H54 (cell line): ENCODE measurements around the gene FUT8.

ENCODE experiments used
- DNase-seq: peaks from one replicate; pipeline ENCODE4 v3.0.0; 2011; ENCODE audit warnings: low spot score, mixed read lengths; ENCODE audit not compliant: insufficient read length
- FAIRE-seq: peaks from 3 replicates; lab custom pipeline; 2011; peaks lifted over from hg19 to GRCh38; lab: Jason Lieb, UNC
- POLR2A ChIP-seq: IDR thresholded peaks from 2 replicates; pipeline ENCODE4 v1.6.1; 2011; ENCODE audit warnings: low read depth, mild to moderate bottlenecking, low read length

The FUT8 gene

GRCh38 chr14:65552724-65553123, 140.2 kb downstream of the FUT8 start:
- no peak for FAIRE-seq

GRCh38 chr14:65554837-65555236, 142.3 kb downstream of the FUT8 start:
- TF ChIP-seq POLR2A = no peak
- peak; percentile 41 for FAIRE-seq
- DNase-seq = no peak

More at GRCh38 chr14:65552724-65553123, 140.2 kb downstream of the FUT8 start:
- DNase-seq = no peak
- no peak for TF ChIP-seq POLR2A

- TF ChIP-seq POLR2A = no peak
Observed at GRCh38 chr14:65555358-65555757, 142.8 kb downstream of the FUT8 start.

GRCh38 chr14:65558363-65558762, 145.8 kb downstream of the FUT8 start:
- FAIRE-seq = no peak
- TF ChIP-seq POLR2A = no peak

More at GRCh38 chr14:65555358-65555757, 142.8 kb downstream of the FUT8 start:
- DNase-seq (no peak), FAIRE-seq (no peak)

GRCh38 chr14:65560340-65561027, 148.0 kb downstream of the FUT8 start:
- peak; percentile 38 for FAIRE-seq
- DNase-seq = no peak

More at GRCh38 chr14:65558363-65558762, 145.8 kb downstream of the FUT8 start:
- DNase-seq = no peak

GRCh38 chr14:65564370-65564769, 151.8 kb downstream of the FUT8 start:
- DNase-seq = no peak
- no peak for FAIRE-seq
- TF ChIP-seq POLR2A = no peak

More at GRCh38 chr14:65560340-65561027, 148.0 kb downstream of the FUT8 start:
- no peak for TF ChIP-seq POLR2A

GRCh38 chr14:65565948-65566347, 153.4 kb downstream of the FUT8 start:
- no peak for TF ChIP-seq POLR2A
- FAIRE-seq = peak; percentile 6

GRCh38 chr14:65566820-65567522, 154.4 kb downstream of the FUT8 start:
- FAIRE-seq (peak; percentile 55), DNase-seq (no peak)

More at GRCh38 chr14:65565948-65566347, 153.4 kb downstream of the FUT8 start:
- no peak for DNase-seq

GRCh38 chr14:65574611-65575010, 162.1 kb downstream of the FUT8 start:
- no peak for TF ChIP-seq POLR2A
- FAIRE-seq (no peak), DNase-seq (no peak)

More at GRCh38 chr14:65566820-65567522, 154.4 kb downstream of the FUT8 start:
- TF ChIP-seq POLR2A = no peak

- DNase-seq (no peak), FAIRE-seq (no peak)
- no peak for TF ChIP-seq POLR2A
Observed at GRCh38 chr14:65575389-65575788, 162.9 kb downstream of the FUT8 start.

- DNase-seq (no peak), FAIRE-seq (no peak)
- no peak for TF ChIP-seq POLR2A
Observed at GRCh38 chr14:65580973-65581372, 168.4 kb downstream of the FUT8 start.

GRCh38 chr14:65581378-65581777, 168.8 kb downstream of the FUT8 start:
- no peak for FAIRE-seq
- TF ChIP-seq POLR2A = no peak

GRCh38 chr14:65581799-65582198, 169.3 kb downstream of the FUT8 start:
- no peak for TF ChIP-seq POLR2A
- DNase-seq = no peak
- FAIRE-seq = no peak

More at GRCh38 chr14:65581378-65581777, 168.8 kb downstream of the FUT8 start:
- DNase-seq = no peak

- no peak for TF ChIP-seq POLR2A
- no peak for DNase-seq
- FAIRE-seq = no peak
Observed at GRCh38 chr14:65585216-65585615, 172.7 kb downstream of the FUT8 start.

- DNase-seq = no peak
- peak; percentile 61 for FAIRE-seq
- no peak for TF ChIP-seq POLR2A
Observed at GRCh38 chr14:65588426-65589140, 176.1 kb downstream of the FUT8 start.
